ENCODE results near the gene ADCK2.
"Not testable (repeated sequence)": the region's sequence is repeated elsewhere in the genome, so short reads cannot be mapped to it uniquely, and the experiment has no call there.

ADCK2 gene

DNA sequence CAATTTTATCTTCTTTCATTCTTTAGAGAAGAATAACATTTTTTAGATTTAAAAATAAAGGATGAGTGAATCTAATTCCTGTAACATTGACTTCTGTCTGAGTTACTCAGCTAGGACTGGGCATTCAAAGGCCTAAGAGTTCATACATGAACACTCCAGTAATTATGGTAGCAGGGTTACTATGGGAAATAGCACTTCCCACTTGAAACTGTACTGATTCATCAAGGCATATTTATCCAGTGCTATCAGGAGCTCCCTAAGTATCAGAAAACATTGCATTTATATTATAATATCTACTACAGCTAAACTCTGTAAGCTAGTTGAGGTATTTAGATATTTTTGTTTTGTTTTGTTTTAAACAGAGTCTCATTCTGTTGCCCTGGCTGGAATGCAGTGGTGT is 65.5 kb downstream of the ADCK2 start:
- no peak for DNase-seq (ENCODE audit: low read depth)

DNA sequence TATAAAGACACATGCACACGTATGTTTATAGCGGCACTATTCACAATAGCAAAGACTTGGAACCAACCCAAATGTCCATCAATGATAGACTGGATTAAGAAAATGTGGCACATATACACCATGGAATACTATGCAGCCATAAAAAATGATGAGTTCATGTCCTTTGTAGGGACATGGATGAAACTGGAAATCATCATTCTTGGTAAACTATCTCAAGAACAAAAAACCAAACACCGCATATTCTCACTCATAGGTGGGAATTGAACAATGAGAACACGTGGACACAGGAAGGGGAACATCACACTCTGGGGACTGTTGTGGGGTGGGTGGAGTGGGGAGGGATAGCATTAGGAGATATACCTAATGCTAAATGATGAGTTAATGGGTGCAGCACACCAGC is 70.5 kb downstream of the ADCK2 start:
- not testable (repeated sequence) for DNase-seq (ENCODE audit: low read depth)

DNA sequence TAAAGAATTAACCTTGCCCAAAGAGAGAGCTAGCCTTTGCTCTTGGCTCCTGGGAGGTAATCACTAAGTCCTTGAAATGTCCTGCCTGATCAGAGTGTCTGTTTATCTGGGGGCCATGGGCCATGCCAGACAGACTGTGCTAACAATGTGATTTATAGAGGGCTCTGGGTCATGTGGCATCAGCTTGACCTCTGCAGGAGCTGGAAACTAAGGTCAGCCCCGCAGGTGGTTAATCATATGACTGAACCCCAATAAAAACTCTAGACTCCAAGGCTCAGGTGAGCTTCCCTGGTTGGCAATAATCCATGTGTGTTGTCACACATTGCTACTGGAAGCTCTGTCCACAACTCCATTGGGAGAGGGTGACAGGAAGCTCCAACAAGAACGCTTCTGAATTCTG is 71.3 kb downstream of the ADCK2 start:
- no peak for DNase-seq (ENCODE audit: low read depth)
